Body of pancreas (tissue), 4 donors: ENCODE measurements around the gene ATP5MC2.

ENCODE experiments used
- POLR2A ChIP-seq, 3 donors: fragments of 450-650 bp; IDR thresholded peaks; one replicate each; pipeline ENCODE4 v1.6.1; 2016; ENCODE audit warnings: antibody characterized with exemption in 3 of 3, mild to moderate bottlenecking in 2 of 3
- TF ChIP-seq, protein P1 (sequence below), 7 experiments: fragments of 450-650 bp in 4 of 7; fragments of 200-600 bp in 3 of 7; sonication (generic) in 3 of 7; IDR thresholded peaks; one replicate each; pipeline ENCODE4 v1.5.1; 2016 to 2019; ENCODE audit warnings: antibody characterized with exemption in 7 of 7

DNA sequence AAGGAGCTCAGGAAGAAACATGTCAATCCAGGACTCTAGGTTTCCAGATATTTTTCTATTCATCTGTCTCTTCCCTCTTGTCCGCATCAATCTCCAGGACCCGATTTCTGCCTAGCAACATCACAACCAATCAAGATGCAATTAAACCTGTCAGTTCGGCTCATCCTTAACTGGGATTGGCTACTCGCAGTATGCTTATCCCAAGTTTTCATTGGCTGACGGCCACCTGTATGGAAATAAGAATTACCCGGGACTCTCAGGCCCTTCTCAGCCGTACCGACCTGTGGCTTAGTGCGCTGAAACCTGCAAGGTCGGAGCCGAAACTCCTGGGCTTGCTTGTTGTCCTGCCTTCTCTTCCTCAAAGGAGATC, 20.4 kb upstream of the ATP5MC2 start:
- TF ChIP-seq, protein P1, sequence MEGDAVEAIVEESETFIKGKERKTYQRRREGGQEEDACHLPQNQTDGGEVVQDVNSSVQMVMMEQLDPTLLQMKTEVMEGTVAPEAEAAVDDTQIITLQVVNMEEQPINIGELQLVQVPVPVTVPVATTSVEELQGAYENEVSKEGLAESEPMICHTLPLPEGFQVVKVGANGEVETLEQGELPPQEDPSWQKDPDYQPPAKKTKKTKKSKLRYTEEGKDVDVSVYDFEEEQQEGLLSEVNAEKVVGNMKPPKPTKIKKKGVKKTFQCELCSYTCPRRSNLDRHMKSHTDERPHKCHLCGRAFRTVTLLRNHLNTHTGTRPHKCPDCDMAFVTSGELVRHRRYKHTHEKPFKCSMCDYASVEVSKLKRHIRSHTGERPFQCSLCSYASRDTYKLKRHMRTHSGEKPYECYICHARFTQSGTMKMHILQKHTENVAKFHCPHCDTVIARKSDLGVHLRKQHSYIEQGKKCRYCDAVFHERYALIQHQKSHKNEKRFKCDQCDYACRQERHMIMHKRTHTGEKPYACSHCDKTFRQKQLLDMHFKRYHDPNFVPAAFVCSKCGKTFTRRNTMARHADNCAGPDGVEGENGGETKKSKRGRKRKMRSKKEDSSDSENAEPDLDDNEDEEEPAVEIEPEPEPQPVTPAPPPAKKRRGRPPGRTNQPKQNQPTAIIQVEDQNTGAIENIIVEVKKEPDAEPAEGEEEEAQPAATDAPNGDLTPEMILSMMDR (IDR thresholded peaks at IDR 0.05), result no peak
- TF ChIP-seq POLR2A (IDR thresholded peaks at IDR 0.05), result no peak
